Measurements from ENCODE around the gene BMP5.
"Not testable (repeated sequence)": the region's sequence is repeated elsewhere in the genome, so short reads cannot be mapped to it uniquely, and the experiment has no call there.

The BMP5 gene

GRCh38 chr6:55875400-55875799 is at the start of gene BMP5:
BMP5 (minus strand) TSS chr6:55875590; CDS start chr6:55874865, 725 bp downstream.
- DNase-seq = no peak

DNA sequence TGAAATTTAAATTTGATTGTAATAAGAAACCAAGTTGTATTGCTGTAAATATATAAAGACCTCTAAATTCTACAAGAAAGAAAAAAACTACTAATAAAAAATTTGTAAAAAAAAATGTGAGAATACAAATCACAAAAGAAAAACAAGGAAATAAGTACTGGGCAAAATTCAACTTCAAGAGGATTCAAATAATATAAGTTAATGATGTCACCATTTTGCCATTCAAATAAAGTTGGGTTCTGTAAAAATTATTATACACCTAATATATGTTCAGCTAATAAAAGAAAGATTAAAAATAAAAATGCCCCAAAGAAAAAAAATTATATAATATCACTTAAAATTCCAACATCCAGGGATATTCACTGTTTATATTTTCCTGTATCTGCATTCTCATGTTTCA is 47.0 kb upstream of the BMP5 start:
- DNase-seq = no peak

DNA sequence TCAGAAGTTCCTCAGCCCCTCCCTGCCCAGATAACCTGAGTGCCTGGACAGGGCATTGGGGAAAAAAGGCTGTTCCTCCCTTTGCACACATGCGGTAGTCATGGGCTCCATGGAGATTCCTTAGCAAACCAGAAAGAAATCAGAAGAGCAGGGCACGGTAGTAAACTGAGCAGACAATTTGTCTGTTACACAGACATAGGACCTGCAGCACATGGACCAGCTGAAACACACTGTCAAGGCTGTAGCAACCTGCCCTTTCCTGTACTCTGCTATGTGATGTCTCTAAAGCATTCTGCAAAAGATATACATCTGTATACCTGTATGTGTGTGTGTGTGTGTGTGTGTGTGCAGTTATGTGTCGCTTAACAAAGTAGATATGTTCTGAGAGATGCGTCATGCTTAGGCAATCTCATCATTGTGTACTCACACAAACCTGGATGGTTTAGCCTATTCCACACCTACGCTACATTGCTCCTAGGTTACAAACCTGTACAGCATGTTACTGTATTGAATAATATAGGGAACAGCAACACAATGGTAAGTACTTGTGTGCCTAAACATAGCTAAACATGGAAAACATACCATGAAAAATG is 44.4 kb upstream of the BMP5 start:
- no peak for DNase-seq

DNA sequence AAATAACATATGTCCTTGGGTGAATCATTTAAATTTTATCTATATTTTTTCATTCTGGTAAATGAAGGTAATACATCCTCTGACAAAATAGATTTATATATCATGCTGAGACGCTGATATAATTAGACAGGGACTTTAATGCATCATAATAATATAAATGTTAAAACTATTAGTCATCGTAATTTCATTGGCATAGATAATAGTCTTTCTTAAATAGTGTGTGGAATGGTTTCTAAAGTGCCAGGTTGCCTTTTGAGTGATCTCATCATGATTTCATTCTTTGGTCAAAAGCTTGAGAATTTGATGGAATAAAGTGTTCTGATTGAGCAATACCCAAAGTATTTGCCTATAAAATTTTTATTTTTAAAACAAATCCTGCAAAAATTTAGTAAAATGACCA is 43.2 kb upstream of the BMP5 start:
- DNase-seq = no peak

GRCh38 chr6:55917751-55918415 is 42.5 kb upstream of the BMP5 start:
- no peak for DNase-seq

GRCh38 chr6:55916188-55916587 is 40.8 kb upstream of the BMP5 start:
- DNase-seq = no peak

DNA sequence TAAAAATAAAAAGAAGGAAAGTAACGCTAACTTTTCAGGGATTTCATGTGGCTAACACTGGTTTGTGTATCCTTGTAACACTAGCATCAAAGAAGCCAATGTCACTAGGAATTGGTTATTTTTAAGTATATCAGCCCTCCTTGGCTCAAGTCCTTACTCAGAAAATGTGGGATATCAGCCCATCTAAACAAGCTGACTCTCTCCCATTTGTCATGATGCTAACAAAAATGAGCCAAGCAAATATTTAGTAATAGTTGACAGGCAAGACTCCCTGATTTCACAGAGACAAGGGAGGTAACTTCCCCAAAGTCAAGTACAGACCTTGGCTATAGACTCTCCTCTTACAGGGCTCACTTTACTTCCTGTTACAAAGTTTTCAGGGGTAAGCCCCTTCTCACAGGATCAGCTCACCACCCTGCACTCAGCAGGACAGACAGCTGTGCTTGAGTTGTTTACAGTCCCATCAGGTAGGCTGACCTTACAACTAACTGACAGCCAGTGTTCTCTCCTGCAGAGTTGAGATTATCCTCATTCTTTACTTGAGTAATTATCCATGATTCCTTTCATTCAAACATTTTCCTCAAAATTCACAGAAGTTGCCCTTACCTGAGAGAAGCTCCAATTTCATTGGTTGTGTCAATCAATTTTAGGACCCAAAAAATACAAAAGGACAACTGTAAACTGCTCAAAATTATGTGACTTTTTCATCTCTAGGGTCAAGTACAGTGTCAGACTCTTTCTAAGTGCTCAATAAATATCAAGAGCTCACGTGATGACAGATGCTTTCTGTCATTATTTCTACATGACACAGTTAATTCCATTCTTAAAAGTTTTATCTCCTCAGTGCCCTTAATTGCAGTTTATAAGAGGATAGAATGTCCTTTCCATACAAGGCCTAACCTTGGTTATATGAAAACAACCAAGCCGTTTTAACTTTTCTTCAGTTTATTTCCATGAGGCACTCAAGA is 38.1 kb upstream of the BMP5 start:
- no peak for DNase-seq

GRCh38 chr6:55910466-55910865 is 35.1 kb upstream of the BMP5 start:
- not testable (repeated sequence) for DNase-seq

GRCh38 chr6:55909911-55910310 is 34.5 kb upstream of the BMP5 start:
- DNase-seq = not testable (repeated sequence)

GRCh38 chr6:55902796-55903195 is 27.4 kb upstream of the BMP5 start:
- DNase-seq = no peak

DNA sequence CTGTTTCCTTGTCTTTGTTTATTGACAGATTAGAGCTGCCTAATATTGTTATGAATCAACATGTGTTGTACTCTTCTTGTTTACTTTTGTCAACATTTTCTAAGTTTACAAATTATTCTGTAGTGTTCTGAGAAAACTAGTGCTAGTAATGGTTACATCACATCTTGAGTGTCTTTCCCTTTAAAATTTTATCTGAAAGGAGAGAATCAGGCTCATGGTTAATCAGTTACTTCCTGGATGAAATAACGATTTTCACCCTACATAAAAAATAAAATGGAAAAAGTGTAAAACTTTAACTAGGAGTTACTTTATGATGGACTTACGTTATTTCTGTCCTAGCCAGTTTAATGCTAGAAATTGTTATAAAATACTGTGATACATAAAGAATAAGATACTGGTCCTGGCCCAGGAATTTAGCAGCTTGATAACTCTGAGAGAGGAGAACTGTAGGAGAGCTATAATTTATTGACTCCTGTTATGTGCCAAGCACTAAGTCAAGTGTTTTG is 26.4 kb upstream of the BMP5 start:
- no peak for DNase-seq

DNA sequence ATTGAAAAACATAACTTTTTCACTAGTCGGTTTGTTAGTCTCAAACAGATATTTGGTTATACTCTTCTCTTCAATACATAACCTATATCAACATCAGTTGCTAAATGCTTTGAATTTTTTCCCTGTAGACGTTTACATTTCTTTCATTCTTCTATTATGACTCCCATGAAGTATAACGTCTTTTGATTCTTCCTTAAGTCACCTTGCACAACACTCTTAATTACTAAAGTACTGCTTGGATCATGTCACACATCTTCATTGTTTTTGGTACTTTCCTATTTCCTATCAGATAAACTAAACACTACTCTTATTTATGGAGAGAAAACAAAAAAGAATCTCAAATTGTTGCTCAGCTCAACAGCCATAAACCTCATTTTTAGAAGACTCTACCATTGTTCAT is 23.0 kb upstream of the BMP5 start:
- no peak for DNase-seq

GRCh38 chr6:55897346-55897745 is 22.0 kb upstream of the BMP5 start:
- no peak for DNase-seq

DNA sequence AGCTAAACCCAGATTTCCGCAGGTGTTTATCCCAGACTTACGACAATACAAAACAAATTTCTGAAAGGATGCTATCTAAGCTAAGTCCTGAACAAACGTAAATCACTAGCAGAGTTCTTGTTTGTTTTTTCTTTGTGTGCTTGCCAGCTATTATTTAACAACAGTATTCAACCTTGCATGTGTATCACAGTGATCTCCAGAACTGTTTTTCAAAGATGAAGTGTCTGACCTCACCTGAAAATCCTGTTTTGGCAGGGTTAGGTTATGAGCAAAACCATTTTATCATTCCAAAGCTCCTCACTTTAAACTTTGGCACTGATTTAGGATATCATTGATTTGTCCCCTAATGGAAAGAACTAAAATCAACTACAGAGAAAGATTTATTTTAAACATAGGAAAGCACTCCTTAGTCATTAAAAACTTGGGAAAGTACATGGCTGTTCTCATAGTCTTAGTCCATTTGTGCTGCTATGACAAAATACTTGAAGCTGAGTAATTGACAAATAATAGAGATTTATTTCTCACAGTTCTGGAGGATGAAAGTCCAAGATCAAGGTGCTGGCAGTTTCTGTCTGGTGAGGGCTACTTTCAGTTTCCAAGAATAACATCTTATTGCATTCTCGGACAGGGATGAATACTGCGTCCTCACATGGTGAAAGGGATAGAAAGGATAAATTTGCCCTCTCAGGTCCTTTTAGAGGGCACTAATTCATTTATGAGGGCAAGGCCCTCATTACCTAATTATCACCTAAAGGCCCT is 20.8 kb upstream of the BMP5 start:
- DNase-seq = no peak

GRCh38 chr6:55892749-55893357 is 17.5 kb upstream of the BMP5 start:
- no peak for DNase-seq

- DNase-seq = no peak
These were observed 13.5 kb upstream of the BMP5 start for GRCh38 chr6:55888917-55889316.

DNA sequence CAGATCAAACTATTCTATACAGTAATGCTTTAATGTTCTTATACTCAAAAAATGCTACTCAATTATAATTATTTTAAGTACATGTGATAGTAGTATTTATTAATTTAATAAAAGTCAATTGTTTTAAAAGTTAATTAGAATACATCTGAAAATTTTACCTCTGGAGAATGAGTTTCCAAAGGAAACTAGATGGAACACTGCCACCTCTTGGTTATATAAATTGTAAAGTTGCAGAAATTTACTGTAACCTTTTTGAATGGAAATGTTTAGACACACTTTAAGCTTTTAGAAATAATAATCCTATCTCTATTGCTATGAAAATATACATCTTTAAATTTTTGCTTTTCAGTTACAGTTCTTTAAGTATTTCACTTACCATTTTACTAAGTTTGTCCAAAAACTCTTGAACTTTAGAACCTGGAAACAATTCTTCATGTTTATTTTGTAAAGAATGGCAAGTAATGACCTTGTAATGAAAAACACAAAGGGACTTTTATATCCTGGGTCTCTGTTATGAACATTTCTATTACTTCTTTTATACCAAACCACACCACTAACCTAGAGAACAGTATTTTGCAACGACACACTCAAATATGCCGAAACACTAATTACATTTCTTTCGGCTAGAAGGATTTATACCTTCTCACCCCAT is 10.9 kb upstream of the BMP5 start:
- peak; percentile 9 for DNase-seq

DNA sequence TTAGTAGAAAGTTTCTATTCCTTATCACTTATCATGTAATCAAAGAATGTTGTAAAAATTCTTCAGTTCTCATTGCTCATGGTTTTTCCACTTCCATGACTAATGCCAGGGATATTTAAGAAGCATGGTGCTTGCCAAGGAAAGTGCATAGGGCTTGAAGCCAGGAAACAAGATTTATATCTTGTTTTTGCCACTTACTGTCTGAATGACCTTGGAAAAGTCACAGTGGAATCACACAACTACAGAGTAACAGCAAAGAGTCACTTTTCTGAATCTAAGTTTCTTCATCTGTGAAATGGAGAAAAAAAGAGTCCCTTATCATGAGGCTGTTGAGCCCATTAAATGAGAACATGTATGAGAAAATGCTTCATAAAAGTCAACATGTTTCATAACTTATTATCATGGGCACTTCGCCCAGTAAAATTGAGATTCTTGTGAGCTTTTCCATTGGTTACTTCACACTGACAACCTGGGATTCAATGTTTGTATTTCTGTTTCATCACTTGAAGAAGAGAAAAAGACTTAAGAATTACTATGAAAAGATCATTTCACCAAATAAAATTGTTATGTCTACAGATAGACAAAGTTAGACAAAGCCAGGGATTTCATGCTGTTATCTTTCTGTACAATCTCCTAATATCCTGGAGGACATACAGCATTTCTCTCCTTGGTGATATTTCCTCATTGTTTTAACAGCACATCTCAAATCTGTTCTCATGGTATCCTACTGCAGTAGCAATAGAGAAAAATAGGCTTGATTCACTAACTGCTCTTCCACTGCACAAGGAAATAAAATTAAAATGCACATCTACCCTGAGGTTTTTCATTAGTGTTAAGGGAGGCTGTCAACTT is 7.6 kb upstream of the BMP5 start:
- DNase-seq = no peak

DNA sequence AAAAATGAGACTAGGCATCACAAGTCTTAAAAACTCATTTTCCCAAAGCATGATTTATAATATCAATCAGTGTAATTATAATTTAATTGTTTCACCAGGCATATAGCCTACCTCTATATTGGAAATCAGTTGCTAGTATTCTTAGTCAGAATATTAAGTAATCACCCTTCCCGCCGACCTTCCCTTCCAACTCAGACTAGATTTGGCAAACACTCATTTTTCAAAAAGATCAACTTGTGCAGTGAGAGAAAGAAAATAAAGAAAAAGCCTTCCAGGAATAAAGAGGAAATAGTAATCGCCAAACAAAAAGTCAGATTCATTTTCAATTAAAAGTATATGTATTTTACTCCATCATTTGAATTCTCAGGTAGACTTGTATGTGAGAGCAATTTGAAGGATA is 1.9 kb upstream of the BMP5 start:
- DNase-seq = no peak

DNA sequence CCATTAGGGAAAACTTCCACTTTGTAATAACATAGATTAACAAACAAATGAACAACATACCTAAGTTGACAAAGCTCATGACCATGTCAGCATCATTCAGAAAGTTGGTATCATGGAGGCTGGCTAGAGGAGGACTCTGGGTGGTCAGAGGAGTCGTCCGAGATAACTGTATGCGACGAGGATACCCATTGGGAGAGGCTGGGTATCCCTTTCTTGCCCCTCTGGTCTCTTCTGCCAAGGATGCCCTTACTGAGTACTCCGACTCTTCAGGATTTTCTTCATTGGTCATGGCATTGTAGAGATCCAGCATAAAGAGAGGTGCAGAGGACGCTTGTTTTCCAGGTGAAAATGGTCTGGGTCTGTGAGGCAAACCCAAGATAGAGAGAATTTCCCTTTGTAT is 1.1 kb downstream of the BMP5 start:
- DNase-seq = no peak

- no peak for DNase-seq
These were observed 2.5 kb downstream of the BMP5 start for GRCh38 chr6:55872866-55873265.
